ENCODE results near the gene LOXHD1. TPM values are rescaled to one million over a fixed set of nuclear protein-coding genes. Genes with fewer than 3 reads are reported as not detected.

LOXHD1 gene
- total and polyA plus RNA-seq, 2 donors (not counting 1 experiment from before 2014, with no cell fraction given), result not detected

GRCh38 chr18:46458472-46458871 lies 198.5 kb downstream of the LOXHD1 start:
- H3K27me3 ChIP-seq (replicated peaks in 1 of 4; ENCODE audit: control extremely low read depth in 1 of 4, control insufficient read depth in 3 of 4, insufficient read depth in 4 of 4, low read length in 3 of 4), result no peaks in the 10 kb centered on the region
- no peaks in the 10 kb centered on the region for H3K4me1 Mint-ChIP-seq
- intact Hi-C loops (cut with micrococcal nuclease), result no loop called here
- no peaks in the 10 kb centered on the region for H3K79me2 ChIP-seq (ENCODE audit: control insufficient read depth, insufficient read depth, low read length)
- peaks cover 3% of the 10 kb centered on the region for H3K9me3 Mint-ChIP-seq (ENCODE audit: insufficient read depth)
- no peaks in the 10 kb centered on the region for H3K36me3 ChIP-seq (replicated peaks in 1 of 2; ENCODE audit: control extremely low read depth in 1 of 2, control insufficient read depth in 1 of 2, extremely low read depth in 1 of 2, insufficient read depth in 2 of 2, low read length in 1 of 2)
- H3K27ac ChIP-seq (ENCODE audit: low read length in 2 of 2), result no peak overlapping the region
- no peaks in the 10 kb centered on the region for H4K20me1 ChIP-seq (ENCODE audit: control insufficient read depth, insufficient read depth, low read length, poor library complexity, severe bottlenecking)
- no peak overlapping the region for H2AFZ ChIP-seq (ENCODE audit: insufficient read depth, low read depth, low read length, poor library complexity, severe bottlenecking)
- no peak overlapping the region for H3K4me2 ChIP-seq (replicated peaks; ENCODE audit: low read depth, low read length, poor library complexity, severe bottlenecking)
- ChIA-PET POLR2A (no interaction called here), CTCF (no interaction called here)
- no peak for TF ChIP-seq CTCF (IDR thresholded peaks at IDR 0.05)
- no peak for TF ChIP-seq EZH2 (IDR thresholded peaks at IDR 0.05; ENCODE audit: borderline replicate concordance, insufficient read depth, low read depth, low read length, poor library complexity, severe bottlenecking)
- DNase-seq, result no peak
- 77% methylated on average over 5 of the region's 6 CpGs for WGBS (ENCODE audit: insufficient coverage)
- H3K4me1 ChIP-seq (ENCODE audit: control insufficient read depth in 2 of 2, insufficient read depth in 2 of 2, low read length in 2 of 2), result no peaks in the 10 kb centered on the region
- no peak overlapping the region for H3K4me3 ChIP-seq (ENCODE audit: control extremely low read depth in 1 of 5, extremely low read depth in 1 of 5, insufficient read depth in 1 of 5, low read depth in 2 of 5, low read length in 4 of 5)
- ATAC-seq (ENCODE audit: low read depth), result no peak
- H3K4me3 Mint-ChIP-seq, result no peak overlapping the region
- no peak overlapping the region for H3K9ac ChIP-seq (ENCODE audit: low read length)
- no peak overlapping the region for H3K27ac Mint-ChIP-seq
- peaks cover 5% of the 10 kb centered on the region for H3K27me3 Mint-ChIP-seq
- H3K9me3 ChIP-seq (ENCODE audit: control extremely low read depth in 1 of 3, control insufficient read depth in 2 of 3, insufficient read depth in 1 of 3, low read length in 2 of 3), result no peaks in the 10 kb centered on the region

DNA sequence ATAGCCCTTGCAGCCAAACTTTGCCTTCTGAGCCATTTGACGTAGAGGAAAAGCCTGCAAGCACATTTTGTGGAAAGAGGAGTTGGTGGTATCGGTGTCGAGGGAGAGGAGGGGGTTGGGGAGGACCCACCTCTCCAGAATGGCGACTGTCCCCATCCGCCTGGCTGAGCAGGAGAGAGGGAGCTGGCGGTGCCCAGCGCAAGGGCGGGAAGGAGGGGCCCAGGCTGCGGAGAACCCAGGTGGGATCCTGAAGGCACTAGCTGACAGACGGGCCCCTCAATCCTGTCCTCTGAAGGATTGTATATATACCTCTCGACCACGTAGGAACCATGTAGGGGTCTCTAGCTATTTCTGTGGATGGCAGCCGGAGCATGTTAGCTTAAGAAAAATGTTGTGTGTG lies 200.3 kb downstream of the LOXHD1 start:
- H3K4me1 ChIP-seq (ENCODE audit: control insufficient read depth in 2 of 2, insufficient read depth in 2 of 2, low read length in 2 of 2), result no peaks in the 10 kb centered on the region
- H3K27ac Mint-ChIP-seq, result no peak overlapping the region
- ChIA-PET POLR2A (no interaction called here), CTCF (no interaction called here)
- H3K9ac ChIP-seq (ENCODE audit: low read length), result no peak overlapping the region
- H3K9me3 ChIP-seq (ENCODE audit: control extremely low read depth in 1 of 3, control insufficient read depth in 2 of 3, insufficient read depth in 1 of 3, low read length in 2 of 3), result no peaks in the 10 kb centered on the region
- WGBS (ENCODE audit: insufficient coverage), result 91% methylated on average over 13 of the region's 13 CpGs
- H3K4me3 ChIP-seq (ENCODE audit: control extremely low read depth in 1 of 5, extremely low read depth in 1 of 5, insufficient read depth in 1 of 5, low read depth in 2 of 5, low read length in 4 of 5), result no peak overlapping the region
- peaks cover 3% of the 10 kb centered on the region for H3K9me3 Mint-ChIP-seq (ENCODE audit: insufficient read depth)
- no peaks in the 10 kb centered on the region for H3K36me3 ChIP-seq (replicated peaks in 1 of 2; ENCODE audit: control extremely low read depth in 1 of 2, control insufficient read depth in 1 of 2, extremely low read depth in 1 of 2, insufficient read depth in 2 of 2, low read length in 1 of 2)
- no peak for ATAC-seq (ENCODE audit: low read depth)
- DNase-seq, result no peak
- H3K4me2 ChIP-seq (replicated peaks; ENCODE audit: low read depth, low read length, poor library complexity, severe bottlenecking), result no peak overlapping the region
- no peaks in the 10 kb centered on the region for H3K27me3 ChIP-seq (replicated peaks in 1 of 4; ENCODE audit: control extremely low read depth in 1 of 4, control insufficient read depth in 3 of 4, insufficient read depth in 4 of 4, low read length in 3 of 4)
- peaks cover 13% of the 10 kb centered on the region for H3K27me3 Mint-ChIP-seq
- H3K79me2 ChIP-seq (ENCODE audit: control insufficient read depth, insufficient read depth, low read length), result no peaks in the 10 kb centered on the region
- TF ChIP-seq CTCF (IDR thresholded peaks at IDR 0.05) (no peak), EZH2 (IDR thresholded peaks at IDR 0.05; ENCODE audit: borderline replicate concordance, insufficient read depth, low read depth, low read length, poor library complexity, severe bottlenecking) (no peak)
- no peak overlapping the region for H3K27ac ChIP-seq (ENCODE audit: low read length in 2 of 2)
- H4K20me1 ChIP-seq (ENCODE audit: control insufficient read depth, insufficient read depth, low read length, poor library complexity, severe bottlenecking), result no peaks in the 10 kb centered on the region
- H2AFZ ChIP-seq (ENCODE audit: insufficient read depth, low read depth, low read length, poor library complexity, severe bottlenecking), result no peak overlapping the region
- H3K4me1 Mint-ChIP-seq, result no peaks in the 10 kb centered on the region
- H3K4me3 Mint-ChIP-seq, result no peak overlapping the region
- intact Hi-C loops (cut with micrococcal nuclease), result no loop called here

All from B cell (primary cell).